Tibial nerve (tissue), 3 donors: ENCODE measurements around the gene AFG3L2.

Source experiments
- POLR2A ChIP-seq, 2 donors: fragments of 450-650 bp; IDR thresholded peaks; one replicate each; pipeline ENCODE4 v1.6.1; 2017; ENCODE audit warnings: antibody characterized with exemption in 2 of 2, mild to moderate bottlenecking in 2 of 2, moderate library complexity in 2 of 2
- TF ChIP-seq, protein P1 (sequence below), 5 experiments: fragments of 200-600 bp in 3 of 5; fragments of 450-650 bp in 2 of 5; sonication (generic) in 3 of 5; IDR thresholded peaks; one replicate each; pipeline ENCODE4 v1.5.1; 2016 to 2019; ENCODE audit warnings: antibody characterized with exemption in 5 of 5, mild to moderate bottlenecking in 3 of 5, moderate library complexity in 2 of 5

- no peak for TF ChIP-seq POLR2A (IDR thresholded peaks at IDR 0.05)
- TF ChIP-seq, protein P1, sequence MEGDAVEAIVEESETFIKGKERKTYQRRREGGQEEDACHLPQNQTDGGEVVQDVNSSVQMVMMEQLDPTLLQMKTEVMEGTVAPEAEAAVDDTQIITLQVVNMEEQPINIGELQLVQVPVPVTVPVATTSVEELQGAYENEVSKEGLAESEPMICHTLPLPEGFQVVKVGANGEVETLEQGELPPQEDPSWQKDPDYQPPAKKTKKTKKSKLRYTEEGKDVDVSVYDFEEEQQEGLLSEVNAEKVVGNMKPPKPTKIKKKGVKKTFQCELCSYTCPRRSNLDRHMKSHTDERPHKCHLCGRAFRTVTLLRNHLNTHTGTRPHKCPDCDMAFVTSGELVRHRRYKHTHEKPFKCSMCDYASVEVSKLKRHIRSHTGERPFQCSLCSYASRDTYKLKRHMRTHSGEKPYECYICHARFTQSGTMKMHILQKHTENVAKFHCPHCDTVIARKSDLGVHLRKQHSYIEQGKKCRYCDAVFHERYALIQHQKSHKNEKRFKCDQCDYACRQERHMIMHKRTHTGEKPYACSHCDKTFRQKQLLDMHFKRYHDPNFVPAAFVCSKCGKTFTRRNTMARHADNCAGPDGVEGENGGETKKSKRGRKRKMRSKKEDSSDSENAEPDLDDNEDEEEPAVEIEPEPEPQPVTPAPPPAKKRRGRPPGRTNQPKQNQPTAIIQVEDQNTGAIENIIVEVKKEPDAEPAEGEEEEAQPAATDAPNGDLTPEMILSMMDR (IDR thresholded peaks at IDR 0.05) = no peak
These were observed 24.9 kb upstream of the AFG3L2 start for GRCh38 chr18:12401881-12402280.
